Measurements from ENCODE around the gene ZDHHC11B.
"Not testable (repeated sequence)": the region's sequence is repeated elsewhere in the genome, so short reads cannot be mapped to it uniquely, and the experiment has no call there.

The ZDHHC11B gene

DNA sequence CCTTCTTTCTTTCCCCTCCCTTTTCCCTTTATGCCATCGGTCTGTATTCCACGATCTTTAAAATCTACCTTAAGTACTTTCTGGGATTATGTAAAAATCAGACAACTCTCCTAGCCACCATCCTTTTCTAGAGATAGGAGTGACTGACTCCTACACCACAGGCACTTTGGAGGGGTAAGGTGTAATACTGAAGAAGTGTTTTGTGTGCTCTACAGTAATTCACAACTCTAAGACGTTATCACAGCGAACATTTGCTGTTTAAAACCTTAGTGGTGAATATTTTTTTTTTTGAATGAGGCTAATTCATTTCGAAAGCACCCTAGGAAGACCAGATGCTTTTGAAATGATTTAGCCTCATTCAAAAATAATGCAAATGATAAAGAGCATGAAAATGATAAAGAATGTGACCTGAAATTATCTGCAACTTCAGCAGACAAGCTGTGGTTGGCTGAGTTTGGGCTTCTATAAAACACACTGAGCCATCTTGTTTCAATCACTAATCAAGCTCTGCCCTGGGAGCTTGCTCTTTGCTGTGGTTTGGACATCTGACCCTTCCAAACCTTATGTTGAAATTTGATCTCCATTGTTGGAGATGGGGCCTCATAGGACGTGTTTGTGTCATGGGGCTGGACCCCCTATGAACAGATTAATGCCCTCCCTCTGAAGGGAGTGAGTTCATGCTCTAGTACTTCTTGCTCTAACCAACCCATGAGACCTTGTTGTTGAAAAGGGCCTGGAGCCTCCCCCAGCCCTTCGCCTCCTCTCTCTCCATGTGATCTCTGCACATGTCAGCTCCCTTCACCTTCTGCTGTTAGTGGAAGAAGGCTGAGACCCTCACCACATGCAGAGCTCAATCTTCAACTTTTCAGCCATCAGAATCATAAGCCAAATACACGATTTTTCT is 70.1 kb downstream of the ZDHHC11B start:
- DNase-seq = not testable (repeated sequence)

DNA sequence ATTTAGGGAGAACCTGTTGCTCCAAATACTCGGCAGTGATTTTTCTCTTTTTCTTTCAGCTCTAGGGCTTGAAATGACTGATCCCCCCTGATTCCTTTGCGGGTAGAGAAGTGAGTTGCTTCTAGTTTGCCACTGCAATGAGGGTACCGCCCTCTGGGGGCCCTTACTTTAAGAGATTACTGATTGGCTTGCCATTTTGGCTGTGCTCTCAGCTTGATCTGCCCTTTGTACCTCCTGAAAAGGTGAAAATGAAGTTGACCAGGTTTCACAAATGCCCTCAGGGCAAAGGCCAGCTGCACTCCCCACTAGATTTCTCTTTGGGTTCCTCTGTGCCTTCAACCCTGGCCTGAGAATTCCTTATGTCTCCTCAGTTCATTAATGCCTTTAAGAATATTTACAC is 70.8 kb downstream of the ZDHHC11B start:
- not testable (repeated sequence) for DNase-seq

DNA sequence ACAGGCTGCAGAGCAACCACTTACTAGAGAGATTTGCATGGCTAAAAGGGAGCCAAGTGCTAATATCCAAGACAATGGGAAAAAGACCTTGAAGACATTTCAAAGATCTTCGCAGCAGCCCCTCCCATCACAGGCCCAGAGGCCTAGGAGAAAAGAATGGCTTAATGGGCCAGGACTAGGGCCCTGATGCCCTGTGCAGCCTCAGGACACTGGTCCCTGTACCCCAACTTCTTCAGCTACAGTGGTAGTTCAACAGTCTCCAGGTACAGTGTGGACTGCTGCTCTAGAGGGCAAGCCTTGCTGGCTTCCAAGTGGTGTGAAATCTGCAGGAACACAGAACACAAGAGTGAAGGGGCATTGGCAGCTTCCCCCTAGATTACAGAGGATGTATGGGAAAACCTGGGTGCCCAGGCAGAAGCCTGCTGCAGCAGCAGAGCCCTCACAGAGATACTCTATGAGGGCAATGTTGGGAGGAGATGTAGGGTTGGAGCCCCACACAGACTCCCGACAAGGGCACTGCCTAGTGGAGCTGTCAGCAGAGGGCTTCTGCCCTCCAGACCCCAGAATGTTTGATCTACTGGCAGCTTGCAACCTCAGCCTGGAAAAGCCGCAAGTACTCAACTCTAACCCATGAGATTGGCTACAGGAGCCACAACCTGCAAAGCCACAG is 75.5 kb downstream of the ZDHHC11B start:
- DNase-seq = not testable (repeated sequence)

DNA sequence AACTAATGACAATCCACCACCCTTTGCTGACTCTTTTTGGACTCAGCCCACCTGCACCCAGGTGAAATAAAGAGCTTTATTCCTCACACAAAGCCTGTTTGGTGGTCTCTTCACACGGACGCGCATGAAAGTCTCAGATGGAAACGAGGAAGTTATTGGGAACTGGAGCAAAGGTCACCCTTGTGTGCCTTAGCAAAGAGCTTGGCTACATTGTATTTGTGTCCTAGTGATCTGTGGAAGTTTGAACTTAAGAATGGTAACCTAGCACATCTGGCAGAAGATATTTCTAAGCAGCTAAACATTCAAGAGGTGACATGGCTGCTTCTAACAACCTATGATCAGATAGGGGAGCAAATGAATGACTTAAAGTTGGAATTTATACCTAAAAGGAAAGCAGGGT is 76.2 kb downstream of the ZDHHC11B start:
- DNase-seq = not testable (repeated sequence)

GRCh38 chr5:706127-706526 is 78.4 kb downstream of the ZDHHC11B start:
- not testable (repeated sequence) for DNase-seq

DNA sequence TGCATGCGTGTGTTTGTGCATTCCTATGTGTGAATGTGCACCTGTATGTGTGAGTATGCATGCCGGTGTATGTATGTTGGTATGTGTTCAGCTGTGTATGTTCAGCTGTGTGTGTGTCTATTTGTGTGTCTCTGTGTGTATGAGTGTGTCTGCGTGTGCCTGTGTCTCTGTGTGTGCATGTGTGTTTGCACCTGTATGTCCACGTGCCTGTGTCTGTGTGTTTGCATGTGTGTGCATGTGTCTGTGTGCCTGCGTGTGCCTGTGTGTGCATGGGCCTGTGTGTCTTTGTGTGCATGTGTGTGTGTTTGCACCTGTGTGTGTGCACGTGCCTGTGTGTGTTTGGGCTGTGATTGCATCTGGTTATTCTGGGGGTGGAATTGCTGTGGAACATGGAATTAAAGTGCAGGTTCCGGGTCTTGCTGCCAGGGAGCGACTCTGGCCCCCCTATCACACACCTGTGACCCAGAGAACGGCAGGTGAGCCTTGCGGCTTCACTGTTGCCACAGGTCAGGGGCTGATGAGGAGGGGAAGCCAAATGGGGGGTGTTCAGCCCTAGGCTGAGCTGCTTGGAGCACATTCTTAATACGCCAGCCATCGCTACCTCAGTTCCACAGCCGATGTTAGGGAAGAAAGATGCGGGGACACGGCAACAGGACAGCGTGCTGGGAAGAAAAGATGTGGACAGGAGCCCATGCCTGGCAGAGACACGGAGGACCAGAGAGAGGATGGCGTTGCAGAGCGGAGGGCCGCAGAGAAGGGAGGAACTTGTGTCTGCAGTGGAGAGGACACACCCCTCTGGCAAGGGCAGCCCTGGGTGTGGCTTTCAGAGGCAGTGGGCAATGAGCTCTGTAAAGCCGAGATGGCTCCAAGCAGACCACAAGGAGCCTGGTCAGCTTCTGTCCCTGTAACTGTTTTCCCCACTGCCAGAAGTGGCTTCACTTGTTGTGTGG is 87.5 kb downstream of the ZDHHC11B start:
- not testable (repeated sequence) for DNase-seq

DNA sequence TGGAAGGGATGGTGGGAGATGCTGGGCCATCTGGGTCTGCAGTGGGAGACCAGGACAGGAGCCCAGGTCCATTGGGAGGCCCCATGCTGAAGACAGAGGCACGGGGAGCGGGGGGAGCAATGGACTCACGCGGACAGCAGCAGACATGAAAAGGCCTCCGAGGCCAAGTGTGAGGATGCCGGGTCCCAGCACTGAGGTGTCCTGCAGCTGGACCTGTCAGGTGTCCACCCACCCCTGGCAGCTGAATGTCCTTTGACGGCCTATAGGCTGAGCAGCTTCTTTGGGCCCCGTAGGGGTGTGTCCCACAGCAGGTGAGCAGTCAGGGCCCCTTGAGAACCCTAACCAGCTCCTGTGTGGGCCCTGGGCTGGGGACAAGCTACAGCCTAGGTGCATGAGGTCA is 88.3 kb downstream of the ZDHHC11B start:
- not testable (repeated sequence) for DNase-seq

- DNase-seq = not testable (repeated sequence)
These were observed 89.1 kb downstream of the ZDHHC11B start for GRCh38 chr5:695475-695874.

DNA sequence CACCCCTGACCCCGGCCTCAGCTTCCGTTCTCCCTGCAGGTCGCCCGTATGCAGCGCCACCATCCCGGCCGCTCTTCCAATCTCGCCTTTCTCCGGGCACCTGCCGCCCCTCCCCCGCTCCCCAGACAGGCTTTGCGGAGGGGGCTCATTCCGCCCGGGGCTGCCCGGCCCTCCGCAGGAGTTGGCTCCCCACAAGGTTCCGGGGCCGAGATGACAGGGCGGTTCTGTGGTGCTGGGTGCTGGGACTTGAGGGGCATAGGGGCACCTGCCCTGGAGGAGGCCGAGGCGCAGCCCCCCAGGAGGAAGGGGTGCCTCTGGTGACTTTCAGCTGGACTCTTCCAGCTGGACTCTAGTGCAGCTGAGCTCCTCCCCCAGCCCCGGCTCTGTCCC is 90.5 kb downstream of the ZDHHC11B start:
- not testable (repeated sequence) for DNase-seq

DNA sequence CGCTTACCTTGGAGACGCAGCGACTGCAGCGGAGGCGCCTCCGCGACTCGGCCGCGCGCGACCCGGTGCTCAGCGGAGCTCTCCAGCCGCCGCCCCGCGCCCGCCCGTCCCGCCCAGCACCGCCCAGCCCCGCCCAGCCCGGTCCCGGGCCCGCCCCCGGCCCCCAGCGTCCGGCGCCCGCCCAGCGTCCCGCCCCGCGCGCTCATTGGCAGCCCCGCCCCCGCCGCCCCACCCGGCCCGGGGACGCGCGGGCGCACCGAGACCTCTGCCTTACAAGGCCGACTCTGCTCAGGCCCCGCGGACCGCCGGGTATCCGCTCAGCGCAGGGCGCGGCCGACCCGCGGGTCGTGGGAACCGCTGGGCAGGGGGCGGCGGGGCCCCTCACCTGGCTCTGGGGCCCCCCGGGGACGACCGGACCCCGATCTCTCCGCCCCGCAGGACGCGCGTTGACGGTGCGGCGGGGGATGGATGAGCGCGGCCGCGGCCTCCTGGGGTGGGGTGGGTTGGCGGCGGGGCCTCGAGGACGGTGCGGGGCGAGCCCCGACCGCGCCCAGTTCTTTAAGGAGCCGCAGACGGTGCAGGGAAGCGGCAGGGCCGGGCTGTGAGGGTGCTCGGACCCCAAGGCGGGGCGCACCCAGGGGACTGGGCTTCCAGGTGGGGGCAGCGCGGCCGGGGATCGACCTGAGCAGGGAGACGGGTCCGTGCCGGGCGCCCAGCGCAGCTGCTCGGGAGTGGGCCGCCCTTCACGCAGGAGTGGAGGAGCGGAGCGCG is 91.1 kb downstream of the ZDHHC11B start, which contains the start of gene TPPP:
TPPP (minus strand) TSS at position 82 of the 771 bp plus-strand sequence. CDS start 15,292 bp downstream, outside the sequence.
- DNase-seq = peak; percentile 66

GRCh38 chr5:692529-693041 is 91.9 kb downstream of the ZDHHC11B start:
- not testable (repeated sequence) for DNase-seq

DNA sequence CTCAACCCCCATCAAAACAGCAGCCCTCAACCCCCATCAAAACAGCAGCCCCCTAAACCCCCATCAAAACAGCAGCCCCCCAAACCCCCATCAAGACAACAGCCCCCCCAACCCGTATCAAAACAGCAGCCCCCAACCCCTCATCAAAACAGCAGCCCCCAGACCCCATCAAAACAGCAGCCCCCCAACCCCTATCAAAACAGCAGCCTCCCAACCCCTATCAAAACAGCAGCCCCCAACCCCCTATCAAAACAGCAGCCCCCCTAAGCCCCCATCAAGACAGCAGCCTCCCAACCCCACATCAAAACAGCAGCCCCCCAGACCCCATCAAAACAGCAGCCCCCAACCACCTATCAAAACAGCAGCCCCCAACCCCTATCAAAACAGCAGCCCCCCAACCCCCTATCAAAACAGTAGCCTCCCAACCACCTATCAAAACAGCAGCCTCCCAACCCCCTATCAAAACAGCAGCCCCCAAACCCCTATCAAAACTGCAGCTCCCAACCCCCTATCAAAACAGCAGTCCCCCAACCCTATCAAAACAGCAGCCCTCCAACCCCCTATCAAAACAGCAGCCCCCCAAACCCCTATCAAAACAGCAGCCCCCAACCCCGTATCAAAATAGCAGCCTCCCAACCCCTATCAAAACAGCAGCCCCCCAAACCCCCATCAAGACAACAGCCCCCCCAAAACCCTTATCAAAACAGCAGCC is 92.6 kb downstream of the ZDHHC11B start:
- no peak for DNase-seq

- DNase-seq = not testable (repeated sequence)
These were observed 93.5 kb downstream of the ZDHHC11B start for GRCh38 chr5:691049-691448.

DNA sequence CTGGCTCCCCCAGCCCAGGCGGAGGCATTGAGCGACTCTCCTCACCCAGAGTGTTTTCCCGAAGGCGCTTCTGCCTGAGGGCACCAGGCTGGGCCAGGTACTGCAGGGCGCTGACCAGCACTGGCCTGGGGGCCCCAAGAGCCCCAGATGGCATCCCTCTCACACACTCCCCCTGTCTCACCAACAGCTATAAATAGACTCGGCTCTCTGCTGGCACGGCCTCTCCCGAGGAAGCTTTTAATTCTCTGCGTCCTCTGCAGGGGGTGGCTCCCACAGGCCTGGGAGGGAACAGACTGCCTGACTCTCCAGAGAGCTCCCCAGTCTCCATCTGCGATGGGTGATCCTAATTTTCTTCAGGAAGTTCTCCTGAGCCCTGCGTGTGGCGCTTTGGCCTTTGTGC is 94.2 kb downstream of the ZDHHC11B start:
- DNase-seq = not testable (repeated sequence)

- DNase-seq = not testable (repeated sequence)
These were observed 96.0 kb downstream of the ZDHHC11B start for GRCh38 chr5:688348-689010.

DNA sequence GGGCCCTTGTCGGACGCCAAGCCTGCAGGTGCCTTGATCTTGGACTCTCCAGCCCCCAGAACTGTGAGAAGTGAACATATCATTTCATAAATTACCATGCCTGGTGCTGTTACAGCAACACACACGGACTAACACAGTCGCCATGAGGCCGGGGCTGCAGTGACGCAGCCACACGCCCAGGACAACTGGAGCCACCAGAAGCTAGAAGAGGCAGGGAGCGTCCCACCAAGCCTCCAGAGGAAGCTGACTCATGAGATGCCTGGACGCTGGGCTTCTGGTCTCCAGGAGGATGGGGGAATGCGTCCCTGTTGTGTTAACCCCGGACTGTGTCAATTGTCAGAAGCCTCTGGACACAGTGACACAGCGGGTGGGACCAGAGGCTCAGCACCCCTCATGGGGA is 97.6 kb downstream of the ZDHHC11B start:
- DNase-seq = not testable (repeated sequence)

DNA sequence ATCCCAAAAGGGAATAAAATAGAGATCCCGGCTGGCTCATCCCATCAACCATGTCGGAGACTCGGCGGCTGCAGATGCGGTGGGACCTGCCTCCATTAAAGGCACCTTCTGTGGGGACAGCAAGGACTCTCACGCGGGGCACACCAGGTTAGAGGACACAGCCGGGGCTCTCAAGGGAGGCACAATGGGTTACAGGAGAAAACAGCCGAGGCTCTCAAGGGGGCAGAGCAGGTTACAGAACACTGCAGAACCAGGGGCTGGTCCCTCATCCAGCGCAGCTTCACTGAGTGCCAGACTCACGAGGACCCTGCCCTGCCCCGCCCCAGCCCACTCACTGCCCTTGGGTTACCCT is 98.4 kb downstream of the ZDHHC11B start:
- DNase-seq = not testable (repeated sequence)

DNA sequence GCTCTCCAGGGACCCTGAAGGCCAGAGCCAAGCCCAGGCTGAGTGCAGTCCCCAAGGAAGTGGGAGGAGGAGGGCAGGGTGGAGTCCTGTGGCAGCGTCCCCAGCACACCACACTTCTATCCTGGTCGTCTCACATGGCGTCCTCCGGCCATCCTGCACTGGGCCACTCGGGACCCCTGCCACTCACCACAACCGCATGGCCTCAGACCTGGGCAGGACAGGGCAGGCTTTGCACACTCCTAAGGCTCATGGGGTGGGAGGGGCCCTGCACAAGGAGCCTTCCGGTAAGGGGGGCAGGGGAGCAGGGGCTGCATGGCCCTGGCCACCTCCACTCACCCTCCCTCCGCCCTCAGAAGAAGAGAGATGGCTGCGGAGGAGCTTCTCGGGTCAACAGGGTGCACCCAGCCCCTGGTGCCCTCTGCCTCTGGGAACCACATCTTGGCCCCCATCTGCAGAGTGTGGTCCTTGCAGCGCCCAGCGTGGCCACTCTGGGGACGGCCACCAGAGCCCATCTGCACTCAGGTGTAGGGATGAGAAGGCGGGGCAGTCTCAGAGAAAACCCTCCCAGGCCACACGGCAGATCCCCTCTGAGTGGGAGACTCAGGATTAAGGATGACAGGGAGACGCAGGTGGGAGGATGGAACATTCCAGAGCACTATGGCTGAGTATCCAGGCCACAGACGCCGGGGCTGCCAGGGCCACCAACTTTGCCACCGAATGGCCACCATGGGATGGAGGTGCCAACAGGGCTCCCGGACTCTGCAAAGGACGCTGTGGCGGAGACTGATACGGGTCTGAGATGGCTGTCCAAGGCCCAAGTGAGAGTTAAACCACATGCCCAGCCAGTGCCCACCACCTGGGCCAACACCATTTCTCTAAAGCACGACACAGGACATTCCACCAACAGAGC is 99.0 kb downstream of the ZDHHC11B start:
- no peak for DNase-seq

- no peak for DNase-seq
These were observed 99.7 kb downstream of the ZDHHC11B start for GRCh38 chr5:684751-685216.

All from NCI-H1436 (cell line).